HCT116 (cell line): ENCODE data around the gene CKAP2L. TPM values are rescaled to one million over a fixed set of nuclear protein-coding genes. Genes with fewer than 3 reads are reported as not detected.

Experiments used
- ATAC-seq: fragments of 200-7000 bp; cut with Tn5 transposase; 2 replicates; pipeline ENCODE4 v1.9.1; 2020; ENCODE audit warnings: mild to moderate bottlenecking, moderate library complexity
- Bru-seq: library from RNA; stranded (reverse); fragments of 400-500 nt; gene quantifications from one replicate; lab custom pipeline; 2021; lab: Mats Ljungman, UMichigan
- BruChase-seq, 2 experiments: library from RNA; stranded (reverse); fragments of 400-500 nt; gene quantifications; one replicate each; lab custom pipeline; 2021; lab: Mats Ljungman, UMichigan
- BruUV-seq: library from RNA; stranded (reverse); fragments of 400-500 nt; replicated peaks from 2 replicates; lab custom pipeline; 2021; lab: Mats Ljungman, UMichigan
- CTCF ChIA-PET: fragments of 300-600 bp; sonication (Branson Sonifier 250); formaldehyde crosslinking; loops from one replicate; lab custom pipeline; 2021; ENCODE audit warnings: antibody characterized with exemption; lab: Charles Lee
- POLR2A ChIA-PET: fragments of 300-600, 350-600 bp; sonication (Branson Sonifier 250); formaldehyde crosslinking; loops from one replicate; lab custom pipeline; 2021; ENCODE audit warnings: antibody characterized with exemption; lab: Charles Lee
- RAD21 ChIA-PET, 2 experiments: fragments of 300-600 bp; sonication (Branson Sonifier 250); formaldehyde crosslinking; loops; one replicate each; lab custom pipeline; 2023; ENCODE audit warnings: low total read pairs in 2 of 2; ENCODE audit not compliant: uncharacterized antibody in 2 of 2, unreplicated experiment in 2 of 2, low non-redundant PET in 1 of 2; lab: Charles Lee
- DNase-seq: peaks from one replicate; pipeline ENCODE4 v3.0.0-alpha.2; 2010; ENCODE audit warnings: low read depth, low spot score
- H2AFZ ChIP-seq: fragments of 200-600 bp; shearing (Covaris generic), sonication (generic); 2 replicates; pipeline ENCODE4 v1.6.1; 2017; ENCODE audit warnings: low read depth, mixed run types, mixed read lengths, antibody characterized with exemption, low read length; ENCODE audit not compliant: poor library complexity, severe bottlenecking
- H3K27ac ChIP-seq: 2 replicates; pipeline ENCODE4 v1.5.1; 2012; ENCODE audit warnings: low read depth, low read length
- H3K27me3 ChIP-seq: fragments of 200-600 bp; sonication (generic); 2 replicates; pipeline ENCODE4 v1.6.1; 2016; ENCODE audit warnings: mixed run types, low read length, mixed read lengths; ENCODE audit not compliant: insufficient read depth
- H3K36me3 ChIP-seq, 2 experiments: fragments of 200-500 bp in 1 of 2; fragments of 200-600 bp in 1 of 2; sonication (Bioruptor generic) in 1 of 2; sonication (generic) in 1 of 2; 2 replicates each; pipeline versions ENCODE4 v1.5.1 to v1.6.1; 2014 to 2016; ENCODE audit warnings: low read length in 2 of 2, inconsistent platforms in 1 of 2, mixed read lengths in 1 of 2, mixed run types in 1 of 2; ENCODE audit not compliant: insufficient read depth in 2 of 2, control insufficient read depth in 1 of 2
- H3K4me1 ChIP-seq, 2 experiments: fragments of 200-600 bp in 1 of 2; sonication (generic) in 1 of 2; 2 replicates each; pipeline versions ENCODE4 v1.5.1 to v1.6.1; 2012 to 2017; ENCODE audit warnings: low read length in 2 of 2, inconsistent platforms in 1 of 2, mild to moderate bottlenecking in 1 of 2, mixed read lengths in 1 of 2, mixed run types in 1 of 2, moderate library complexity in 1 of 2; ENCODE audit not compliant: insufficient read depth in 2 of 2, control insufficient read depth in 1 of 2
- H3K4me2 ChIP-seq: fragments of 200-600 bp; sonication (generic); 2 replicates; pipeline ENCODE4 v1.6.1; 2017; ENCODE audit warnings: mixed run types, low read length, mixed read lengths
- H3K4me3 ChIP-seq, 2 experiments: fragments of 200-600 bp in 1 of 2; sonication (generic) in 1 of 2; replicated peaks in 1 of 2; 2 replicates each; pipeline ENCODE4 v1.5.1; 2011 to 2016; ENCODE audit warnings: low read length in 2 of 2, control low read depth in 1 of 2, low read depth in 1 of 2, mild to moderate bottlenecking in 1 of 2, mixed read lengths in 1 of 2, mixed run types in 1 of 2
- H3K79me2 ChIP-seq: fragments of 200-600 bp; sonication (generic); 2 replicates; pipeline ENCODE4 v1.6.1; 2017; ENCODE audit warnings: mild to moderate bottlenecking, mixed run types, low read length, moderate library complexity, mixed read lengths; ENCODE audit not compliant: insufficient read depth
- H3K9ac ChIP-seq: fragments of 200-600 bp; sonication (generic); 2 replicates; pipeline ENCODE4 v1.6.1; 2016; ENCODE audit warnings: low read length, mixed read lengths
- H3K9me2 ChIP-seq: fragments of 200-600 bp; sonication (generic), shearing (Covaris generic); 2 replicates; pipeline ENCODE4 v1.6.1; 2017; ENCODE audit warnings: mixed run types, mild to moderate bottlenecking, moderate library complexity; ENCODE audit not compliant: insufficient read depth
- H3K9me3 ChIP-seq, 2 experiments: fragments of 200-500 bp in 1 of 2; fragments of 200-600 bp in 1 of 2; sonication (Bioruptor generic) in 1 of 2; sonication (generic) in 1 of 2; 2 replicates each; pipeline ENCODE4 v1.6.1; 2014 to 2017; ENCODE audit warnings: low read length in 2 of 2, mixed read lengths in 2 of 2, inconsistent platforms in 1 of 2, low read depth in 1 of 2, mild to moderate bottlenecking in 1 of 2, mixed run types in 1 of 2, moderate library complexity in 1 of 2; ENCODE audit not compliant: control insufficient read depth in 1 of 2, insufficient read depth in 1 of 2
- H4K20me1 ChIP-seq: fragments of 200-600 bp; sonication (generic), shearing (Covaris generic); 2 replicates; pipeline ENCODE4 v1.6.1; 2017; ENCODE audit warnings: mixed run types, mild to moderate bottlenecking, moderate library complexity; ENCODE audit not compliant: insufficient read depth
- CBX3 ChIP-seq: IDR thresholded peaks from 2 replicates; pipeline ENCODE4 v1.6.1; 2012; ENCODE audit warnings: low read depth
- ELF1 ChIP-seq: IDR thresholded peaks from 2 replicates; pipeline ENCODE4 v1.6.1; 2012; ENCODE audit warnings: low read depth, borderline replicate concordance
- EZH2phosphoT487 ChIP-seq: fragments of 200-600 bp; IDR thresholded peaks from 2 replicates; pipeline ENCODE4 v1.6.1; 2018; ENCODE audit warnings: antibody characterized with exemption, borderline replicate concordance
- FOSL1 ChIP-seq: IDR thresholded peaks from 2 replicates; pipeline ENCODE4 v1.6.1; 2012; ENCODE audit warnings: low read depth
- JUND ChIP-seq: IDR thresholded peaks from 2 replicates; pipeline ENCODE4 v1.6.1; 2012
- POLR2A ChIP-seq: IDR thresholded peaks from 2 replicates; pipeline ENCODE4 v1.7.0; 2011; ENCODE audit warnings: borderline replicate concordance; ENCODE audit not compliant: insufficient read depth, insufficient read length; ENCODE audit errors: extremely low read depth
- SP1 ChIP-seq: IDR thresholded peaks from 2 replicates; pipeline ENCODE4 v1.6.1; 2012; ENCODE audit warnings: low read depth
- ZFX ChIP-seq: fragments of 450-650 bp; IDR thresholded peaks from 2 replicates; pipeline ENCODE4 v1.6.1; 2017
- ZNF274 ChIP-seq: fragments of 200-500 bp; sonication (Bioruptor generic); IDR thresholded peaks from 2 replicates; pipeline ENCODE4 v1.6.1; 2014; ENCODE audit warnings: mild to moderate bottlenecking, low read depth, low read length, inconsistent platforms
- intact Hi-C: fragments of 100-400 bp; cut with micrococcal nuclease; formaldehyde crosslinking; loops from 2 replicates; pipeline ENCODE4 v1.10.0; 2022
- long read RNA-seq: library from polyadenylated mRNA; unstranded; transcript quantifications from one replicate; pipeline ENCODE4 v2.0.0, GENCODE V29; 2021; ENCODE audit not compliant: unreplicated experiment
- polyA plus RNA-seq: library from polyadenylated mRNA; unstranded; fragments of >200 nt; gene quantifications from 2 replicates; pipeline ENCODE4 v1.2.1, GENCODE V29; 2012; ENCODE audit warnings: missing spikeins
- total RNA-seq: library from RNA; stranded (reverse); gene quantifications from one replicate; pipeline ENCODE4 v1.2.1, GENCODE V29; 2021; ENCODE audit not compliant: unreplicated experiment
- TF ChIP-seq, protein P1 (sequence below), 3 experiments: fragments of 200-600 bp in 1 of 3; sonication (generic) in 1 of 3; IDR thresholded peaks in 2 of 3; conservative IDR thresholded peaks in 1 of 3; 2 replicates each; pipeline ENCODE4 v1.5.1; 2012 to 2017; ENCODE audit warnings: low read depth in 2 of 3, low read length in 2 of 3, antibody characterized with exemption in 1 of 3, borderline replicate concordance in 1 of 3, control low read depth in 1 of 3, mild to moderate bottlenecking in 1 of 3, mixed read lengths in 1 of 3, mixed run types in 1 of 3, moderate library complexity in 1 of 3; ENCODE audit not compliant: insufficient read depth in 1 of 3
- TF ChIP-seq, protein P2 (sequence below): IDR thresholded peaks from 2 replicates; pipeline ENCODE4 v1.6.1; 2011; ENCODE audit warnings: mild to moderate bottlenecking, low read length, moderate library complexity; ENCODE audit not compliant: insufficient replicate concordance; ENCODE audit errors: extremely low read depth
- TF ChIP-seq, protein P3 (sequence below): IDR thresholded peaks from 2 replicates; pipeline ENCODE4 v1.6.1; 2012; ENCODE audit warnings: low read depth

The CKAP2L gene, protein sequence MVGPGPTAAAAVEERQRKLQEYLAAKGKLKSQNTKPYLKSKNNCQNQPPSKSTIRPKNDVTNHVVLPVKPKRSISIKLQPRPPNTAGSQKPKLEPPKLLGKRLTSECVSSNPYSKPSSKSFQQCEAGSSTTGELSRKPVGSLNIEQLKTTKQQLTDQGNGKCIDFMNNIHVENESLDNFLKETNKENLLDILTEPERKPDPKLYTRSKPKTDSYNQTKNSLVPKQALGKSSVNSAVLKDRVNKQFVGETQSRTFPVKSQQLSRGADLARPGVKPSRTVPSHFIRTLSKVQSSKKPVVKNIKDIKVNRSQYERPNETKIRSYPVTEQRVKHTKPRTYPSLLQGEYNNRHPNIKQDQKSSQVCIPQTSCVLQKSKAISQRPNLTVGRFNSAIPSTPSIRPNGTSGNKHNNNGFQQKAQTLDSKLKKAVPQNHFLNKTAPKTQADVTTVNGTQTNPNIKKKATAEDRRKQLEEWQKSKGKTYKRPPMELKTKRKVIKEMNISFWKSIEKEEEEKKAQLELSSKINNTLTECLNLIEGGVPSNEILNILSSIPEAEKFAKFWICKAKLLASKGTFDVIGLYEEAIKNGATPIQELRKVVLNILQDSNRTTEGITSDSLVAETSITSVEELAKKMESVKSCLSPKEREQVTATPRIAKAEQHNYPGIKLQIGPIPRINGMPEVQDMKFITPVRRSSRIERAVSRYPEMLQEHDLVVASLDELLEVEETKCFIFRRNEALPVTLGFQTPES
- total RNA-seq: 27.5 TPM
- 8.5 and 13.5 TPM in 2 replicates for polyA plus RNA-seq
- Bru-seq, nascent RNA: percentile 82 among the genes with signal in this experiment
- percentile 68 among the genes with signal in this experiment for BruChase-seq, experiment 1, labeled RNA remaining after a 6-hour chase
- percentile 83 among the genes with signal in this experiment for BruChase-seq, experiment 2, labeled RNA remaining after a 2-hour chase
- long read RNA-seq, full-length matches to known transcripts: 2 of 32 reads
- long read RNA-seq, partial matches to known transcripts: 24 of 32 reads
- long read RNA-seq, other reads (novel, unspliced or antisense): 6 of 32 reads

DNA sequence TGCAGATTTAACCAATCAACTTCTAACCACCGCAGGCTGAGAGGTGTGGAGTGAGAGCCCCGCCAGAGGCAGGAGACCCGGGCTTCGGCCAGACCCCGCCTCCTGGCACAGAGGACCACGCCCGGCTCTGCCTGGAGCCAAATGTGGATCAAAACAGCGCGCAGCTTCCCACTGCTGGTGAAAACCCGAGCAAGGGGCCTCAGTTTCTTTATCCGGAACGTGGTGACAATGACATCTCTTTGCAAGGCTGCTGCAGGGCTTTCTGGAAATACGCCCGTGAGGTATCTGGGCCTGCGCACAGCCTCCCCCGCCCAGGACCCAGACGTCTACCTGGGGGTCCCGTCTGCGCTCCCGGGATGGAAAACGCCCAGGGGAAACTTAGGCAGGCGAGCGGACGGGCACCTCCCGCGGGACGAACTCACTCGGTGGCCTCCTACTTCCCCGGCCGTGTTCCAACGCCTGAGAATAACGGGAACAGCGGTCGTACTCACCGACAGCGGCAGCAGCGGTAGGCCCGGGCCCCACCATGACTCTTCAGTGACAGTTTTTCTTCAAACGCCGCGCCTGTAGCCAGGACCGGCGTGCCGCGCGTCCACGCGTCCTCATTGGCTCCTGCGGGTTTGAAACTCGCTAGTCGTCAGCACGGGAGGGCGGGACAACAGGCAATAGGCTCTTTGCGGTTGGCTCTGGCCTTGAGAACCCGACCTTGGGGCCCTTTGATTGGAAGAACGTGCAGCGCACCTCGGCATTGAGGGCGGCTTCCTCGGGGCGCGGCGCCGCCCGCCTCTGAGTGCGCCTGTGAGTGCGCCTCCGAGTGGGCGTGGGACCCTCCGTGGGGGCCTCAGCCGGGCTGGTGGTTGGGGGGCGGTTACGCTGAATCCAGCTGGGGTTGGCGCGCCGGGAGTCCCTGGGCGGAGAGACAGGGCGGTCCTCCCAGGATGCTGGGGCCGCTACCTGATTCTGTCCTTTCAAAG, at the start of gene CKAP2L:
CKAP2L (minus strand) TSS at position 539 of the 974 bp plus-strand sequence; CDS start at position 528, 11 bp downstream.
- ATAC-seq: peak; percentile 95
- Histone ChIP-seq H3K79me2 (peaks cover 29% of the 10 kb centered on the region), H3K27ac (peak within 1 kb of the TSS; percentile 66), H3K27me3 (no peaks in the 10 kb centered on the region), H3K9ac (peak within 1 kb of the TSS; percentile 84), H3K4me1 (peaks cover 2 to 22% of the 10 kb centered on the region in 2 experiments; a peak in 2 of 4 replicates), H3K4me2 (peak within 1 kb of the TSS; percentile 66), H3K36me3 (peaks cover 11% of the 10 kb centered on the region in 2 experiments; a peak in 3 of 4 replicates), H3K9me2 (no peaks in the 10 kb centered on the region), H3K9me3 (no peaks in the 10 kb centered on the region), H3K4me3 (peak within 1 kb of the TSS; percentile 86 to 87), H2AFZ (peak within 1 kb of the TSS; percentile 3), H4K20me1 (no peaks in the 10 kb centered on the region; the same call in 1 of the 2 replicates)
- TSS peak; percentile 57 for BruUV-seq
- POLR2A ChIA-PET: no interaction called here
- DNase-seq: peak; percentile 96
- intact Hi-C loops: no loop called here
- CTCF ChIA-PET: interaction anchor here (1.0 to 2.0 kb wide), 4 partner anchors 12 to 195 kb away, joined by 3 to 5 read pairs (median 3); no protein-coding TSS in a partner anchor
- RAD21 ChIA-PET: no interaction called here
- TF ChIP-seq EZH2phosphoT487 (no peak), ZNF274 (no peak), JUND (no peak), CBX3 (no peak), ZFX (peak; percentile 83), POLR2A (peak; percentile 26), SP1 (peak; percentile 97), ELF1 (no peak), FOSL1 (no peak)
- TF ChIP-seq, protein P1, sequence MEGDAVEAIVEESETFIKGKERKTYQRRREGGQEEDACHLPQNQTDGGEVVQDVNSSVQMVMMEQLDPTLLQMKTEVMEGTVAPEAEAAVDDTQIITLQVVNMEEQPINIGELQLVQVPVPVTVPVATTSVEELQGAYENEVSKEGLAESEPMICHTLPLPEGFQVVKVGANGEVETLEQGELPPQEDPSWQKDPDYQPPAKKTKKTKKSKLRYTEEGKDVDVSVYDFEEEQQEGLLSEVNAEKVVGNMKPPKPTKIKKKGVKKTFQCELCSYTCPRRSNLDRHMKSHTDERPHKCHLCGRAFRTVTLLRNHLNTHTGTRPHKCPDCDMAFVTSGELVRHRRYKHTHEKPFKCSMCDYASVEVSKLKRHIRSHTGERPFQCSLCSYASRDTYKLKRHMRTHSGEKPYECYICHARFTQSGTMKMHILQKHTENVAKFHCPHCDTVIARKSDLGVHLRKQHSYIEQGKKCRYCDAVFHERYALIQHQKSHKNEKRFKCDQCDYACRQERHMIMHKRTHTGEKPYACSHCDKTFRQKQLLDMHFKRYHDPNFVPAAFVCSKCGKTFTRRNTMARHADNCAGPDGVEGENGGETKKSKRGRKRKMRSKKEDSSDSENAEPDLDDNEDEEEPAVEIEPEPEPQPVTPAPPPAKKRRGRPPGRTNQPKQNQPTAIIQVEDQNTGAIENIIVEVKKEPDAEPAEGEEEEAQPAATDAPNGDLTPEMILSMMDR (IDR thresholded peaks at IDR 0.05 in 2 of 3, conservative IDR thresholded peaks at IDR 0.05 in 1 of 3; ENCODE audit: borderline replicate concordance in 1 of 3, insufficient read depth in 1 of 3, low read depth in 2 of 3, low read length in 2 of 3): no peak
- TF ChIP-seq, protein P2, sequence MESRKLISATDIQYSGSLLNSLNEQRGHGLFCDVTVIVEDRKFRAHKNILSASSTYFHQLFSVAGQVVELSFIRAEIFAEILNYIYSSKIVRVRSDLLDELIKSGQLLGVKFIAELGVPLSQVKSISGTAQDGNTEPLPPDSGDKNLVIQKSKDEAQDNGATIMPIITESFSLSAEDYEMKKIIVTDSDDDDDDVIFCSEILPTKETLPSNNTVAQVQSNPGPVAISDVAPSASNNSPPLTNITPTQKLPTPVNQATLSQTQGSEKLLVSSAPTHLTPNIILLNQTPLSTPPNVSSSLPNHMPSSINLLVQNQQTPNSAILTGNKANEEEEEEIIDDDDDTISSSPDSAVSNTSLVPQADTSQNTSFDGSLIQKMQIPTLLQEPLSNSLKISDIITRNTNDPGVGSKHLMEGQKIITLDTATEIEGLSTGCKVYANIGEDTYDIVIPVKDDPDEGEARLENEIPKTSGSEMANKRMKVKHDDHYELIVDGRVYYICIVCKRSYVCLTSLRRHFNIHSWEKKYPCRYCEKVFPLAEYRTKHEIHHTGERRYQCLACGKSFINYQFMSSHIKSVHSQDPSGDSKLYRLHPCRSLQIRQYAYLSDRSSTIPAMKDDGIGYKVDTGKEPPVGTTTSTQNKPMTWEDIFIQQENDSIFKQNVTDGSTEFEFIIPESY: no peak
- TF ChIP-seq, protein P3, sequence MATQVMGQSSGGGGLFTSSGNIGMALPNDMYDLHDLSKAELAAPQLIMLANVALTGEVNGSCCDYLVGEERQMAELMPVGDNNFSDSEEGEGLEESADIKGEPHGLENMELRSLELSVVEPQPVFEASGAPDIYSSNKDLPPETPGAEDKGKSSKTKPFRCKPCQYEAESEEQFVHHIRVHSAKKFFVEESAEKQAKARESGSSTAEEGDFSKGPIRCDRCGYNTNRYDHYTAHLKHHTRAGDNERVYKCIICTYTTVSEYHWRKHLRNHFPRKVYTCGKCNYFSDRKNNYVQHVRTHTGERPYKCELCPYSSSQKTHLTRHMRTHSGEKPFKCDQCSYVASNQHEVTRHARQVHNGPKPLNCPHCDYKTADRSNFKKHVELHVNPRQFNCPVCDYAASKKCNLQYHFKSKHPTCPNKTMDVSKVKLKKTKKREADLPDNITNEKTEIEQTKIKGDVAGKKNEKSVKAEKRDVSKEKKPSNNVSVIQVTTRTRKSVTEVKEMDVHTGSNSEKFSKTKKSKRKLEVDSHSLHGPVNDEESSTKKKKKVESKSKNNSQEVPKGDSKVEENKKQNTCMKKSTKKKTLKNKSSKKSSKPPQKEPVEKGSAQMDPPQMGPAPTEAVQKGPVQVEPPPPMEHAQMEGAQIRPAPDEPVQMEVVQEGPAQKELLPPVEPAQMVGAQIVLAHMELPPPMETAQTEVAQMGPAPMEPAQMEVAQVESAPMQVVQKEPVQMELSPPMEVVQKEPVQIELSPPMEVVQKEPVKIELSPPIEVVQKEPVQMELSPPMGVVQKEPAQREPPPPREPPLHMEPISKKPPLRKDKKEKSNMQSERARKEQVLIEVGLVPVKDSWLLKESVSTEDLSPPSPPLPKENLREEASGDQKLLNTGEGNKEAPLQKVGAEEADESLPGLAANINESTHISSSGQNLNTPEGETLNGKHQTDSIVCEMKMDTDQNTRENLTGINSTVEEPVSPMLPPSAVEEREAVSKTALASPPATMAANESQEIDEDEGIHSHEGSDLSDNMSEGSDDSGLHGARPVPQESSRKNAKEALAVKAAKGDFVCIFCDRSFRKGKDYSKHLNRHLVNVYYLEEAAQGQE: no peak
